Kidney (tissue), 14 donors: ENCODE results near the gene TMSB10. TPM values are rescaled to one million over a fixed set of nuclear protein-coding genes. Genes with fewer than 3 reads are reported as not detected.

Experiments used
- DNase-seq, 5 donors: peaks; one replicate each; pipeline ENCODE4 v3.0.0-alpha.2; 2013 to 2020
- FAIRE-seq: peaks from 2 replicates; lab custom pipeline; 2012; peaks lifted over from hg19 to GRCh38; lab: Jason Lieb, UNC
- H3K27ac ChIP-seq, 2 donors: one replicate each; pipeline ENCODE4 v1.7.0; 2013; ENCODE audit warnings: low read depth in 2 of 2, low read length in 2 of 2, inconsistent platforms in 1 of 2
- H3K27me3 ChIP-seq: one replicate; pipeline ENCODE4 v1.7.1; 2013; ENCODE audit warnings: low read length, inconsistent platforms; ENCODE audit not compliant: control insufficient read depth, insufficient read depth
- H3K36me3 ChIP-seq, 3 donors: one replicate each; pipeline versions ENCODE4 v1.7.0 to v1.7.1; 2013; ENCODE audit warnings: low read length in 3 of 3, control low read depth in 1 of 3, inconsistent platforms in 1 of 3; ENCODE audit not compliant: insufficient read depth in 3 of 3, control insufficient read depth in 2 of 3
- H3K4me1 ChIP-seq, 3 donors: one replicate each; pipeline versions ENCODE4 v1.7.0 to v1.7.1; 2013; ENCODE audit warnings: low read length in 3 of 3, inconsistent platforms in 1 of 3, low read depth in 1 of 3; ENCODE audit not compliant: control insufficient read depth in 2 of 3, insufficient read depth in 2 of 3
- H3K4me3 ChIP-seq, 3 donors: one replicate each; pipeline versions ENCODE4 v1.7.0 to v1.8.1; 2013; ENCODE audit warnings: low read length in 3 of 3, control low read depth in 1 of 3, inconsistent platforms in 1 of 3
- H3K9ac ChIP-seq, 3 donors: one replicate each; pipeline versions ENCODE4 v1.7.0 to v1.7.1; 2013; ENCODE audit warnings: low read length in 3 of 3, control low read depth in 1 of 3, inconsistent platforms in 1 of 3
- H3K9me3 ChIP-seq, 3 donors: one replicate each; pipeline versions ENCODE4 v1.7.0 to v1.7.1; 2013; ENCODE audit warnings: low read length in 3 of 3, control low read depth in 1 of 3, inconsistent platforms in 1 of 3; ENCODE audit not compliant: control insufficient read depth in 2 of 3, insufficient read depth in 1 of 3
- intact Hi-C: fragments of 100-400 bp; cut with DNase I; formaldehyde crosslinking; loops from one replicate; pipeline ENCODE4 v1.11.1; 2022
- polyA plus RNA-seq: library from polyadenylated mRNA; stranded (reverse); fragments of 350-450 nt; fragmentation: Illumina TruSeq; extraction: RNeasy Lipid Tissue Mini Kit (QIAGEN cat#74804); gene quantifications from one replicate; pipeline ENCODE4 v1.2.3, GENCODE V29; 2014; ENCODE audit warnings: low read depth, low replicate concordance; ENCODE audit not compliant: insufficient read depth
- total RNA-seq: library from RNA; stranded (reverse); fragmentation: NEBNext Ultra II Directional; extraction: Animal tissue kit (Norgen Biotek cat#: 25700); gene quantifications from one replicate; pipeline ENCODE4 v1.2.1, GENCODE V29; 2021
- TF ChIP-seq, protein P1 (sequence below): IDR thresholded peaks from 3 replicates; pipeline ENCODE4 v1.5.1; 2012; ENCODE audit warnings: mild to moderate bottlenecking, moderate library complexity, borderline replicate concordance; ENCODE audit not compliant: insufficient read depth; ENCODE audit errors: extremely low read depth
- donor health status: control.
- donor health status: control.
- donor health status: control.
- donor health status: control.
- donor health status: control.
- donor health status: DM: yes; HTN: yes; CAD: no.
- donor health status: Normal renal cell carcinoma (clear cell type).

TMSB10 gene
- total and polyA plus RNA-seq, 2 donors from 2014 or later = 1,610 to 2,277 TPM

DNA sequence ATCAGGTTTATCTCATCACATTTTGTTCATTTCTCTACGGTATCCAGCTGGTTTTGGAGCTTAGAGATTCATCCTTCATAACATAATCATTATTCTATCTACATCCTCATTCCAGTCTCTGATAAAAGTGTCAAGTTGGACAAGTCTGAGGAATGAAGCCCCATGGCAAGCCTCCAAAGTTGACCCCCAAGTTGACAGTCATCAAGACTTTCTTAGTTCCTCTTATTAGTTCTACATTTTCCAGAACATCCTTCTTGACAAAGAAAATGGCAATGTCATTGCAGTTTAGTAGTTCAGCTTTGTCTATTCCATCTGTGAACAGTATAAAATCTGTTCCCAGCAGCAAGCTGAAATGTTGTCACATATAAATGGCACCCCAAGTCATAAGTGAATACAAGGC lies 4.5 kb upstream of the TMSB10 start:
- Histone ChIP-seq H3K36me3 (no peaks in the 10 kb centered on the region), H3K4me1 (peaks cover 0 to 4% (median 0%) of the 10 kb centered on the region in 3 donors), H3K4me3 (no peak overlapping the region), H3K27ac (no peak overlapping the region), H3K9ac (no peak overlapping the region), H3K9me3 (no peaks in the 10 kb centered on the region), H3K27me3 (no peaks in the 10 kb centered on the region)
- intact Hi-C loops = no loop called here
- DNase-seq = no peak
- TF ChIP-seq, protein P1, sequence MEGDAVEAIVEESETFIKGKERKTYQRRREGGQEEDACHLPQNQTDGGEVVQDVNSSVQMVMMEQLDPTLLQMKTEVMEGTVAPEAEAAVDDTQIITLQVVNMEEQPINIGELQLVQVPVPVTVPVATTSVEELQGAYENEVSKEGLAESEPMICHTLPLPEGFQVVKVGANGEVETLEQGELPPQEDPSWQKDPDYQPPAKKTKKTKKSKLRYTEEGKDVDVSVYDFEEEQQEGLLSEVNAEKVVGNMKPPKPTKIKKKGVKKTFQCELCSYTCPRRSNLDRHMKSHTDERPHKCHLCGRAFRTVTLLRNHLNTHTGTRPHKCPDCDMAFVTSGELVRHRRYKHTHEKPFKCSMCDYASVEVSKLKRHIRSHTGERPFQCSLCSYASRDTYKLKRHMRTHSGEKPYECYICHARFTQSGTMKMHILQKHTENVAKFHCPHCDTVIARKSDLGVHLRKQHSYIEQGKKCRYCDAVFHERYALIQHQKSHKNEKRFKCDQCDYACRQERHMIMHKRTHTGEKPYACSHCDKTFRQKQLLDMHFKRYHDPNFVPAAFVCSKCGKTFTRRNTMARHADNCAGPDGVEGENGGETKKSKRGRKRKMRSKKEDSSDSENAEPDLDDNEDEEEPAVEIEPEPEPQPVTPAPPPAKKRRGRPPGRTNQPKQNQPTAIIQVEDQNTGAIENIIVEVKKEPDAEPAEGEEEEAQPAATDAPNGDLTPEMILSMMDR = no peak
- FAIRE-seq = no peak

DNA sequence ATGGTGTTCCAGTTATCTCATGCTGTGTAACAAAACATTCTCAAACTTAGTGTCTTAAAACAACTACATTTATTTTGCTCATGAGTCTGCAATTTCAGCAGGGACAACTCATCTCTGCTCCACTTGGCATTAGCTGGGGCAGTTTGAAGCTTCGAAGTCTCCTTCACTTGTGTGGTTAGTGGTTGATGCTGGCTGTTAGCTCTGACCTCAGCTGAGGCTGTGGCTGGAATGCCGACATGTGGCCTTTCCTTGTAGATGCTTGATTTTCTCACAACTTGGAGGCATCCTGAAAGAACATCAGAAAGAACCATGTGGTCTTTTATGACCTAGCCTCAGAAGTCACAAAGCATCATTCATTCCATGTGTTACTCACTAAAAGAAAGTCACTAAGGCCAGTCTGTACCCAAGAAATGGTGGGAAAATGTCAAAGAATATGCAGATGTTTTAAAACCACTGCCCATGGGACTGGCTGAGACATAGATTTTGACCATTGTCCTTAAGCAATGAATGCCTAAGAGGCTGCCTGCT lies 3.8 kb upstream of the TMSB10 start:
- Histone ChIP-seq H3K27ac (no peak overlapping the region), H3K4me1 (peaks cover 0 to 4% (median 2%) of the 10 kb centered on the region in 3 donors), H3K9me3 (no peaks in the 10 kb centered on the region), H3K36me3 (no peaks in the 10 kb centered on the region), H3K9ac (no peak overlapping the region), H3K27me3 (no peaks in the 10 kb centered on the region), H3K4me3 (no peak overlapping the region)
- TF ChIP-seq, protein P1 = no peak
- FAIRE-seq = no peak
- intact Hi-C loops = no loop called here
- DNase-seq = no peak

DNA sequence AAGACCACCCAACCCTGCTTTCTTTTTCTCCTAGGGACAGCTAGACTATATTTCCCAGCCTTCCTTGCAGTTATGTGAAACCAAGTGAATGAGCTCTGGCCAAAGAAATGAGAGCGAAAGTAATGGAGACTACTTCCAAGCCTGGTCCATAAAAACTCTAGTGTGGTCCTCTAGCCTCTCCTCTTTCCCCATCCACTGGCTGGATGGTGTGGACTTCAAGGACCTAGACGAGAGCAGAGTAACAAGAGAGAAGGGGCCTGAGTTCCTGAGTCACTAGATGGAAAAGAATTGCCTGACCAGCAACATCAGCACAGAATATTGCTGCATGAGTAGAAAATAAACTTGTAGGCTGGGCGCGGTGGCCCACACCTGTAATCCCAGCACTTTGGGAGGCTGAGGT lies 2.9 kb upstream of the TMSB10 start:
- no peaks in the 10 kb centered on the region for H3K36me3 ChIP-seq
- intact Hi-C loops = no loop called here
- TF ChIP-seq, protein P1 = no peak
- FAIRE-seq = no peak
- peaks cover 0 to 4% (median 2%) of the 10 kb centered on the region in 3 donors for H3K4me1 ChIP-seq
- no peaks in the 10 kb centered on the region for H3K27me3 ChIP-seq
- no peak overlapping the region for H3K9ac ChIP-seq
- H3K27ac ChIP-seq = no peak overlapping the region
- no peaks in the 10 kb centered on the region for H3K9me3 ChIP-seq
- H3K4me3 ChIP-seq = no peak overlapping the region
- DNase-seq = no peak

DNA sequence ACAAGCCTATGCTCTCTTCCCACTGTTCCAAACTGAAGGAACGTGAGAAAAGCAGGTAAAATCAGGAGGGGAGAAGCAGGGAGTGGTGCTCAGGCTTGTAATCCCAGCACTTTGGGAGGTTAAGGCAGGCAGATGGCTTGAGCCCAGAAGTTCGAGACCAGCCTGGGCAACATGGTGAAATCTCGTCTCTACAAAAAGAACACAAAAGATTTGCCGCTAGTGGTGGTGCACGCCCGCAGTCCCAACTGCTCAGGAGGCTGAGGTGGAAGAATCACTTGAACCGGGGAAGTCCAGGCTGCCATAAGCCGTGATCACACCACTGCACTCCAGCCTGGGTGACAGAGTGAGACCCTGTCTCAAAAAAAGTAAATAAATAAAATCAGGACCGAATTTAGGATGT lies 1.3 kb upstream of the TMSB10 start:
- no peak for FAIRE-seq
- TF ChIP-seq, protein P1 = no peak
- peaks cover 0 to 2% (median 0%) of the 10 kb centered on the region in 3 donors for H3K36me3 ChIP-seq
- H3K9ac ChIP-seq = peak overlapping the region in 1 of 3 donors; percentile 42
- no peaks in the 10 kb centered on the region for H3K27me3 ChIP-seq
- H3K9me3 ChIP-seq = no peaks in the 10 kb centered on the region
- peak overlapping the region in 1 of 3 donors; percentile 88 for H3K4me3 ChIP-seq
- DNase-seq = no peak
- H3K4me1 ChIP-seq = peaks cover 0 to 4% (median 2%) of the 10 kb centered on the region in 3 donors
- intact Hi-C loops = no loop called here
- no peak overlapping the region for H3K27ac ChIP-seq
